GM12892 (cell line): ENCODE data around the gene TRIM2.

Experiments used
- DNase-seq: peaks from one replicate; pipeline ENCODE4 v3.0.0; 2011; ENCODE audit not compliant: insufficient read length
- FAIRE-seq: peaks from 2 replicates; lab custom pipeline; 2011; peaks lifted over from hg19 to GRCh38; lab: Jason Lieb, UNC
- POLR2A ChIP-seq: IDR thresholded peaks from 2 replicates; pipeline ENCODE4 v1.6.1; 2011; ENCODE audit warnings: low read depth, low read length, control low read depth
- POLR2AphosphoS5 ChIP-seq: IDR thresholded peaks from 2 replicates; pipeline ENCODE4 v1.6.1; 2011; ENCODE audit warnings: low read depth, low read length, control low read depth
- TAF1 ChIP-seq: IDR thresholded peaks from 2 replicates; pipeline ENCODE4 v1.6.1; 2011; ENCODE audit warnings: low read depth, mild to moderate bottlenecking, control low read depth, low read length, borderline replicate concordance

Gene TRIM2

DNA sequence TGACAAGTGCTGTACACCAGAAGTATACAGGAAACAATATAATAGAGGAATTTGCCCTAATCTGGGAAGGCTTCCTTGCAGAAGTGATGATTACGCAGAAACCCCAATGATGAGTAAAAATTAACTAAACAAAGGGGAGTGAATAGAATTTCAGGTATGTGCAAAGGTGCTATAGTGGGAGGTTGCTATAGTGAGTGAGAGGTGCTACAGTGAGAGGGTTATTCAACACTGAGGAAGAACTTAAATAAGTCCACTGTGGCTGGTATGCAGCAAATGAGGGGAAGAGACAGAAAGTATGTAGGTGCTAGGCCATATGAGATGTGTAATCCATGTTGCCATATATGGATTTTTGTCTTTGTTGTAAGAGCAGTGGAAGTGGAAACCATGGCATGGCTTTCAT lies 69.5 kb downstream of the TRIM2 start:
- no peak for FAIRE-seq
- TF ChIP-seq POLR2A (no peak), POLR2AphosphoS5 (no peak), TAF1 (no peak)
- DNase-seq, result no peak

DNA sequence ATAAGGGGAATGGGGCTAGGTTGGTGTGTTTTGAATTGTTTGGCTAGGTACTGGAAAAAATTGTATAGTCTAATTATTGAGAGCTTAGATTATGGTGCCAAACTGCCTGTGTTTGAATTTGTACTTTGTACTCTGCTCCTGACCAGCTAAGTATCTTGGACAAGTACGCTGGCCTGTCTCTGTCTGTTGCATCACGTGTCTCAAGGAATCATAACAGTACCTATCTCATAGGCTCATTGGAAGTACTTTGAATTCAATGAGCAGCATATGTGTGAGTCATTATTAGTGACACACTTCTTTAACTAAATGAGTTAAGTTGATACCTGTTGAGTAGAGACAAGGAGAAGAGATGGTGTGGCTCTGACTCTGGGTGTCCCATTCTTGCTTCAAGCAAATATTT lies 70.7 kb downstream of the TRIM2 start:
- DNase-seq, result no peak
- TF ChIP-seq POLR2A (no peak), TAF1 (no peak), POLR2AphosphoS5 (no peak)
- FAIRE-seq, result no peak

DNA sequence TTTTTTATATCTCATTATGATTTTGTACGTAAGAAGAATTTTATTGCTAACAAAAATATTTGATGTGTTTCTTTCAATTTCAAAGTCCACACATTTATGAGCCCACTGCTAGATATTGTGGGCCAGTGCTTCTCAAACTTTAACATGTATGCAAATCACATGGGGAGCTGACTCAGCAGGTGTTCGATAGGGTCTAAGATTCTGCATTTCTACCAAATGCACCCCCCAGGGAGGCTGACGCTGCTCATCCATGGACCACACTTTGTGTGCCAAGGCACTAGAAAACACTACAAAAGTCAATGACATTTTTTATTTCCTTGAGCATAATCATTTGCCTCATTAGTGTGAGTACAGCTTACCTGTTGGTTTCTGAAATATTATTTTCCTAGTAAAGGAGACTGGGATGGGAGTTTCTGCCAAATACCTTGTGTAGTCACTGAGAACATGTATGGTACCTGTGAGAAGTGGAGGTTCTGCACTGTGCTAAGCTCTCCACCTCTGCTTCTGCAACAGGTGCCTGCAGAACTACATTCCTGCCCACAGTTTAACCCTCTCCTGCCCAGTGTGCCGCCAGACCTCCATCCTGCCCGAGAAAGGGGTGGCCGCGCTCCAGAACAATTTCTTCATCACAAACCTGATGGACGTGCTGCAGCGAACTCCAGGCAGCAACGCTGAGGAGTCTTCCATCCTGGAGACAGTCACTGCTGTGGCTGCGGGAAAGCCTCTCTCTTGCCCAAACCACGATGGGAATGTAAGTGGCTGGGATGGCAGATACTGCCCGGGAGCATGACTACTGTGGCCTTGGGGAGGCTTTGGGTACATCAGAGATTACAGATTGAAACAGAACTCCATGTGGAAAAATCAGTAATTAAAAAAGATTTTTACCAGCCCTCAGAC lies 71.4 kb downstream of the TRIM2 start:
- no peak for FAIRE-seq
- TF ChIP-seq TAF1 (no peak), POLR2AphosphoS5 (no peak), POLR2A (no peak)
- no peak for DNase-seq

DNA sequence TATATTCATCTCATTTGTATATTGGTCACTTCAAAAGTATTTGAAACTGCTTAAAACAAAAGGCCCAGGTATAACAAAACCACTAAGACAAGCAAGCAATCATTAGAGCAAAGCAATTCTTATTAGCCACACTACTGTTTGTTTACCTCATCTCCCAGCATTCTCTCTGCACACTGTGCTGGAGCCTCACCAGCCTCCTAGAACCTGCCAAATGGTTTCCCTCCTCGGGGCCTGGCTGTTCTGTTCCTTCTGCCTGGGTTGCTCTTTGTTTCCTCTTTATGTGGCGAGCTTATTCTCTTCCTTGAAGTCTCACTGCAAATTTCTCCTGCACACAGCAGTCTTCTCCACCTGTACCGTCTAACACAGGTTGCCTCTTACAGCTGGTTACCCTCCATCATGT lies 72.7 kb downstream of the TRIM2 start:
- no peak for DNase-seq
- TF ChIP-seq TAF1 (no peak), POLR2A (no peak), POLR2AphosphoS5 (no peak)
- no peak for FAIRE-seq

DNA sequence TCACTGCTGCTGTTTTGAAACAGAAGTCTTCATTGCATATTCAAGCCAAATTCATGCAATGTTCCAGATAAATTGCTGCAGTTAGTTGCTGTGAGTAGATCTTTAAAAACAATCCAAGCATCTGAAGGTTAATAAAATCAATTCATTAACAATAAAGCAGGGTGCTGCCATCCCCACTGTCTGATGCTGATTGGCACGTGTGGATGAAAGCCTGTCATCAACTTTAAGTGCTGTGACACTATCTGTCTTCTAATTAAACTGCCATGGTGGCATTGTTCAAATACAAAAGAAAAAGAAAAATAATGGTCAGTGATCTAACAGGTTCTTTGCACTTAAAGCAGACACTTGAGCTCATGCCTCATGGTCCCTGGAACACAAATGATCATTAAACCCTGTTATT lies 77.2 kb downstream of the TRIM2 start:
- no peak for FAIRE-seq

DNA sequence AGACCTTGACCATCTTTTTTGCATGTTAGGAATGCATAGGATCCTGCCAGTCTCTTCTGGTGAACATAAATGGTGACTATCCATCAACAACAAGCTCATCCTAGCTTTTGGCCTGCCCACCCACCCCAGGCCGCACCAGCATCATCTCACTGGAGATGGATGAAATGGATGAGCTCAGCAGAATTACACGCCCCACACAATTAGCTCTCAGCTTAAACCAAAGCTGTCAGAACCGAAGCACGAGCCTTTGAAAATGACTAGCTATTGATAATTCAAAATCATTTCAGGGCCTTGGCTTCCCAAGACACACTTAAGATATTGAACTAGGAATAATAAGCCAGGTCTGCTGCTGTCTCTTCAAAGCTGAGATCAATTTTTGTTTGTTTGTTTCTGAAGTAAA lies 77.8 kb downstream of the TRIM2 start:
- FAIRE-seq, result no peak
- DNase-seq, result no peak
- no peak for TF ChIP-seq POLR2AphosphoS5
- TF ChIP-seq POLR2A, result no peak
- no peak for TF ChIP-seq TAF1

More for the DNA sequence above, 77.2 kb downstream of the TRIM2 start:
- TF ChIP-seq POLR2AphosphoS5 (no peak), POLR2A (no peak), TAF1 (no peak)
- no peak for DNase-seq

DNA sequence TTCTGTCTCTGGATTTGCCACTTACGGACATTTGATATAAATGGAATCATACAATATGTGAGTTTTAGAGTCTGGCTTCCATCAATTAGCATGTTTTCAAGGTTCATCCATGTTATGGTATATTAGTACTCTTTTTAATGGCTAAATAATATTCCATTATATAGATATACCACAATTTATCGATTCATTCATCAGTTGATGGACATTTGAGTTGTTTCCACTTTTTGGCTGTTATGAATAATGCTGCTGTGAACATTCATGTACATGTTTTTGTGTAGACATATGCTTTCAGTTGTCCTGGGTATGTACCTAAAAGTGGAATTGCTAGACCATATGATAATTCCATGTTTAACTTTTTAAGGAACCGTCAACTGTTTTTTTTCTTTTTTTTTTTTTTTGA lies 79.0 kb downstream of the TRIM2 start:
- TF ChIP-seq TAF1, result no peak
- no peak for DNase-seq
- no peak for FAIRE-seq

DNA sequence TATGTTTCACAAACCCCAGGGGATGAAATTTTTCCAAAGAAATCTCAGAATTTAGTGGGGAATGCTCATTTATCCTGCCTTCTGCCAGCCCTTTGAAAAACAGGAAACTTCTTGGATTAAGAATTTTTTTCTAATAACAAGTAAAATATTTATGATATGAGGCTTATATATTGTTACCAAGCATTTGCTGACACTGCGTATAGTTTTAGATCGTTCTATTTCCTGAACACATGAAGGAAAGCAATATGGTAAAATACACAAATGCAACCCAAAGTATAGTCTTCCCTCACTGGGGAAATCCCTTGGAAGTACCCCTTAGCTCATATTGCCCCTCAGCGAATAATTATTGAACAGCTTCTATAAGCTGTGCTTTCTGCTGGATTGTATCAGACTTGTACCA lies 85.9 kb downstream of the TRIM2 start:
- no peak for FAIRE-seq
- no peak for TF ChIP-seq POLR2A
- no peak for TF ChIP-seq TAF1
- no peak for TF ChIP-seq POLR2AphosphoS5
- no peak for DNase-seq

DNA sequence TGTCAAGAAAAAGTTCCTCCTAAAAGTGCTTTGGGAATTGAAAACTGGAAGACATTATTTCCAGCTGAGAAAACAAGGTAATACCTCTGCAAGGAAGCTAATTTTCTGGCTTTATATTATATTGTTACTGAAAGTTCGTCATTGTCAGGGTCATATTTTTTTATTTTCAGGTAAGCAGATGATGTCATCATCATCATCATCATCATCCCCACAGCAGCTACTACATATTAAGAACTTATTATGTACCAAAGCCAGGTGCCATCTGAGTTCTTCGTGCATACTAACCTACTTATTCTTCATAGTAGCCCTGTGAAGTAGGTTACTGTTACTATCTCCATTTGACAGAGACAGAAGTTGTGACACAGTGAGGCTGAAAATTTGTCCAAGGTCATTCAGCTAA lies 87.3 kb downstream of the TRIM2 start:
- FAIRE-seq (no peak), DNase-seq (no peak)
- TF ChIP-seq POLR2A (no peak), TAF1 (no peak), POLR2AphosphoS5 (no peak)

DNA sequence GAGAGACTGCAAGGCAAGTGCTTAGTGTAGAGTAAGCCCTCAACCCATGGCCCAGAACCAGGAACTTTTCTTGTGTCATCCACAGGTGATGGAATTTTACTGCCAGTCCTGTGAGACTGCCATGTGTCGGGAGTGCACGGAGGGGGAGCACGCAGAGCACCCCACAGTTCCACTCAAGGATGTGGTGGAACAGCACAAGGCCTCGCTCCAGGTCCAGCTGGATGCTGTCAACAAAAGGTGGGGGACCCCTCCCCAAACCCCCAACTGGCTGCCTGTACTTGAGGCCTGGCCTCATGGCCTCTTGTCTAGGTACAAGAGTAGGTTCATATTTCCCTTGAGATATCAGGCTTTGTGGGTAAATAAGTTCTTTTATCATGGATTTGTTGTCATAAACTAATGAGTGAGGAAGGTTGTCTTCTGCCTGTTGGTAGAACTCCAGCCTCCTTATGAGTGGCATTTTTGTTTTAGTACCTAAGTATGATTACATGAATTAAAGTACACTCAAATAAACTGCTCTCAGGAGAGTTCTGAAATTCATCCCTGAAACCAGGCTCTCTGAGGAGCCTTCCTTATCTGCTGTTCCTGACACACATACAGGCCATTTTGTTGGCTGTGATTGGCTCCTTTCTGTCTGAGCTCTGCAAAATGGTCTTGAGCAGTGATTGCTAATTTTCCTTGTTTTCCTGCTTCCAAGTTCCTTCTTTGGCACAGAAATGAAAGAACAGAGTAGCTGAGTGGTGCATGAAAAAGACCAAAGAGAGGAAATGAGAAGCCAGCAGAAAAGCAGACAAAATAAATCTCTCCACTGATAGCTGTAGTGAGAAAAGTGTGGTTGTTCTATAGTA lies 88.9 kb downstream of the TRIM2 start:
- FAIRE-seq, result no peak
- DNase-seq, result no peak

DNA sequence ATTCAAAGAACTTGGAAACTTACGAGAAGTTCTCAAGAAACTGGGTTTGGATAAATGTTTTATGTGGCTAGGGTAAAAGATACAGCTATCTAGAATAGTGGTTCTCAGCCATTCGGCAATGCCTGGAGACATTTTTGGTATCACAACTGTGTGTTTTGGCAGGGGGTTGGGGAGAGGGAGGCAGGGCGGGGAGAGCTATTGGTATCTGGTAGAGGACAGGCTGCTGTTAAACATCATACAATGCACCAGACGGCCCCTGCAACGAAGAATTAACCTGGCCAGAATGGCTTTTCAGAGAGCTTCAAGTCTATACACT lies 89.5 kb downstream of the TRIM2 start:
- FAIRE-seq (no peak), DNase-seq (no peak)

More for the DNA sequence above, 88.9 kb downstream of the TRIM2 start:
- TF ChIP-seq TAF1, result no peak
- no peak for TF ChIP-seq POLR2AphosphoS5
- no peak for TF ChIP-seq POLR2A

More for the DNA sequence above, 89.5 kb downstream of the TRIM2 start:
- TF ChIP-seq POLR2AphosphoS5 (no peak), TAF1 (no peak), POLR2A (no peak)
